Ishikawa (cell line): ENCODE measurements around the gene CELSR1.

Experiments used
- CEBPB ChIP-seq: IDR thresholded peaks from 2 replicates; pipeline ENCODE4 v1.6.1; 2012
- CREB1 ChIP-seq: IDR thresholded peaks from 2 replicates; pipeline ENCODE4 v1.6.1; 2012; ENCODE audit warnings: low read depth
- EP300 ChIP-seq: IDR thresholded peaks from 2 replicates; pipeline ENCODE4 v1.6.1; 2012; ENCODE audit warnings: borderline replicate concordance
- MAX ChIP-seq: IDR thresholded peaks from 2 replicates; pipeline ENCODE4 v1.6.1; 2012
- REST ChIP-seq: IDR thresholded peaks from 2 replicates; pipeline ENCODE4 v1.6.1; 2012; ENCODE audit warnings: low read depth, mild to moderate bottlenecking
- TAF1 ChIP-seq: IDR thresholded peaks from 2 replicates; pipeline ENCODE4 v1.6.1; 2012; ENCODE audit warnings: low read depth, mild to moderate bottlenecking
- TEAD4 ChIP-seq: IDR thresholded peaks from 2 replicates; pipeline ENCODE4 v1.6.1; 2012
- USF1 ChIP-seq: IDR thresholded peaks from 2 replicates; pipeline ENCODE4 v1.6.1; 2012

GRCh38 chr22:46428171-46428570 is 109.2 kb downstream of the CELSR1 start:
- TF ChIP-seq TEAD4 = no peak
- no peak for TF ChIP-seq MAX
- TF ChIP-seq TAF1 = no peak
- TF ChIP-seq CEBPB = no peak
- no peak for TF ChIP-seq EP300
- no peak for TF ChIP-seq USF1
- TF ChIP-seq REST = no peak
- no peak for TF ChIP-seq CREB1
